ENCODE data around the gene CCDC69. TPM values are rescaled to one million over a fixed set of nuclear protein-coding genes. Genes with fewer than 3 reads are reported as not detected.
A peak's percentile ranks its signal among the peaks of the same experiment; 100 is the strongest.

Gene CCDC69
- polyA plus RNA-seq, 2 of the 4 experiments (the other 2 are of a cell fraction) = 2.9 to 3.0 TPM

GRCh38 chr5:151164687-151165392 is 59.1 kb downstream of the CCDC69 start (continued):
- TF ChIP-seq BCL3 (IDR thresholded peaks at IDR 0.05) = no peak
- TF ChIP-seq MYC (IDR thresholded peaks at IDR 0.05; ENCODE audit: borderline replicate concordance, low read length) = no peak
- no peak for TF ChIP-seq NFE2L2 (conservative IDR thresholded peaks at IDR 0.05; ENCODE audit: low read length)
- TF ChIP-seq ESRRA (IDR thresholded peaks at IDR 0.05; ENCODE audit: borderline replicate concordance, low read length) = no peak
- no peak for TF ChIP-seq CBX8 (IDR thresholded peaks at IDR 0.05)
- no peak for TF ChIP-seq EP300 (IDR thresholded peaks at IDR 0.05)

- FAIRE-seq = no peak
- peaks cover 6% of the 10 kb centered on the region for H3K4me1 ChIP-seq
- no peaks in the 10 kb centered on the region for H3K9me3 ChIP-seq
- no peak for ATAC-seq
- WGBS (ENCODE audit: missing lambda C conversion rate) = 57% methylated on average over 1 of the region's 1 CpG
- CTCF ChIA-PET = interaction anchor here (0.7 to 12.8 kb wide), 11 partner anchors 10 to 161 kb away, joined by 3 to 279 read pairs (median 12); no protein-coding TSS in a partner anchor
- POLR2A ChIA-PET = interaction anchor here (0.7 kb wide), 1 partner anchor 36 kb away, joined by 3 read pairs; no protein-coding TSS in a partner anchor
- TF ChIP-seq RFX5 (IDR thresholded peaks at IDR 0.05) = no peak
- no peak for TF ChIP-seq KDM1A (IDR thresholded peaks at IDR 0.05; ENCODE audit: low read depth)
- no peak for TF ChIP-seq HEYL (CRISPR knock-in tag; IDR thresholded peaks at IDR 0.05)
- TF ChIP-seq HES2 (IDR thresholded peaks at IDR 0.05) = no peak
- no peak for TF ChIP-seq NR3C1 (IDR thresholded peaks at IDR 0.05)
- TF ChIP-seq GATA3 (IDR thresholded peaks at IDR 0.05; ENCODE audit: borderline replicate concordance) = no peak
- TF ChIP-seq RCOR1 (IDR thresholded peaks at IDR 0.05; ENCODE audit: low read depth, low read length) = no peak
- TF ChIP-seq MAX (IDR thresholded peaks at IDR 0.05) = no peak
- H3K4me2 ChIP-seq = no peak overlapping the region
- no peak overlapping the region for H3K27ac ChIP-seq
- no peak overlapping the region for H3K4me3 ChIP-seq
- no peak for DNase-seq (ENCODE audit: low read depth in 1 of 2, low spot score in 1 of 2)
Observed at GRCh38 chr5:151162776-151163175, 61.1 kb downstream of the CCDC69 start.

GRCh38 chr5:151159649-151160373 is 64.1 kb downstream of the CCDC69 start:
- Histone ChIP-seq H3K9me3 (no peaks in the 10 kb centered on the region), H3K27ac (no peak overlapping the region), H3K4me3 (no peak overlapping the region), H3K4me1 (peaks cover 17% of the 10 kb centered on the region), H3K4me2 (no peak overlapping the region)
- ATAC-seq (no peak), DNase-seq (ENCODE audit: low read depth in 1 of 2, low spot score in 1 of 2) (no peak), FAIRE-seq (no peak)
- POLR2A ChIA-PET = no interaction called here
- WGBS (ENCODE audit: missing lambda C conversion rate) = 66% methylated on average over 9 of the region's 9 CpGs
- CTCF ChIA-PET = interaction anchor here (0.6 to 1.9 kb wide), 2 partner anchors 79 to 355 kb away, joined by 3 to 5 read pairs; no protein-coding TSS in a partner anchor
- no peak for TF ChIP-seq ZC3H11A (IDR thresholded peaks at IDR 0.05)
- TF ChIP-seq NFE2L2 (conservative IDR thresholded peaks at IDR 0.05; ENCODE audit: low read length) = no peak
- no peak for TF ChIP-seq FOSL2 (IDR thresholded peaks at IDR 0.05)
- TF ChIP-seq FOSL2 (CRISPR knock-in tag; IDR thresholded peaks at IDR 0.05) = no peak
- TF ChIP-seq FOSB (CRISPR knock-in tag; IDR thresholded peaks at IDR 0.05) = no peak

GRCh38 chr5:151158287-151158661 is 65.6 kb downstream of the CCDC69 start:
- H3K4me2 ChIP-seq = peak overlapping the region; percentile 99
- no peaks in the 10 kb centered on the region for H3K9me3 ChIP-seq
- DNase-seq (ENCODE audit: low read depth in 1 of 2, low spot score in 1 of 2) = no peak
- ATAC-seq = no peak; a peak in 1 of 6 replicates
- no peak for FAIRE-seq
- TF ChIP-seq REST (IDR thresholded peaks at IDR 0.05) = no peak
- peak overlapping the region; percentile 83 to 92 for H3K27ac ChIP-seq
- peak overlapping the region; percentile 65 for H3K4me3 ChIP-seq
- CTCF ChIA-PET = interaction anchor here (0.7 to 2.7 kb wide), 7 partner anchors 8 to 133 kb away, joined by 3 to 16 read pairs (median 3); no protein-coding TSS in a partner anchor
- POLR2A ChIA-PET = interaction anchor here (1.0 kb wide), 1 partner anchor 94 kb away, joined by 3 read pairs; no protein-coding TSS in a partner anchor
- WGBS (ENCODE audit: missing lambda C conversion rate) = 55% methylated on average over 6 of the region's 6 CpGs
- peaks cover 17% of the 10 kb centered on the region for H3K4me1 ChIP-seq
